Mucosa of rectum (tissue), 2 donors: ENCODE results near the gene OPRL1.
"Not testable (repeated sequence)": the region's sequence is repeated elsewhere in the genome, so short reads cannot be mapped to it uniquely, and the experiment has no call there.

Source experiments
- H3K27ac ChIP-seq, 2 donors: one replicate each; pipeline ENCODE4 v1.7.0; 2013; ENCODE audit warnings: inconsistent platforms in 2 of 2, low read depth in 2 of 2, low read length in 2 of 2
- H3K27me3 ChIP-seq, 2 donors: one replicate each; pipeline ENCODE4 v1.7.0; 2013; ENCODE audit warnings: low read length in 2 of 2; ENCODE audit not compliant: control insufficient read depth in 2 of 2, insufficient read depth in 2 of 2
- H3K36me3 ChIP-seq, 2 donors: one replicate each; pipeline ENCODE4 v1.7.0; 2013; ENCODE audit warnings: low read length in 2 of 2; ENCODE audit not compliant: control insufficient read depth in 2 of 2, insufficient read depth in 2 of 2
- H3K4me1 ChIP-seq, 2 donors: one replicate each; pipeline ENCODE4 v1.7.0; 2013; ENCODE audit warnings: low read length in 2 of 2, mild to moderate bottlenecking in 1 of 2; ENCODE audit not compliant: control insufficient read depth in 2 of 2, insufficient read depth in 2 of 2
- H3K4me3 ChIP-seq, 2 donors: one replicate each; pipeline ENCODE4 v1.7.0; 2013; ENCODE audit warnings: low read length in 2 of 2
- H3K9ac ChIP-seq, 2 donors: one replicate each; pipeline ENCODE4 v1.7.0; 2013; ENCODE audit warnings: low read length in 2 of 2, low read depth in 1 of 2, mild to moderate bottlenecking in 1 of 2
- H3K9me3 ChIP-seq, 2 donors: one replicate each; pipeline ENCODE4 v1.7.0; 2013; ENCODE audit warnings: low read length in 2 of 2; ENCODE audit not compliant: control insufficient read depth in 2 of 2
- donor health status: healthy.
- donor health status: Normal muscosa, but diverticular disease.

Gene OPRL1

DNA sequence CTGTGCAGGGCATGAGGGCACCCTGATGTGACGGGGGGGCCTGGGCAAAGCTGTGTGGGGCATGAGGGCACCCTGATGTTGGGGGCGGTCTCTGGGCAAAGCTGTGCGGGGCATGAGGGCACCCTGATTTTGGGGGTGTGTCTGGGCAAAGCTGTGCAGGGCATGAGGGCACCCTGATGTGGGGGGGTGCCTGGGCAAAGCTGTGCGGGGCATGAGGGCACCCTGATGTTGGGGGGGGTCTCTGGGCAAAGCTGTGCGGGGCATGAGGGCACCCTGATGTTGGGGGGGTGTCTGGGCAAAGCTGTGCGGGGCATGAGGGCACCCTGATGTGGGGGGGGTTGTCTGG lies 37.5 kb downstream of the OPRL1 start:
- H3K27ac ChIP-seq, H3K9ac ChIP-seq, H3K4me1 ChIP-seq, H3K36me3 ChIP-seq, H3K4me3 ChIP-seq, H3K9me3 ChIP-seq: not testable (repeated sequence)
- peaks cover 2 to 10% of the 10 kb centered on the region in 2 donors for H3K27me3 ChIP-seq

- H3K9me3 ChIP-seq: no peaks in the 10 kb centered on the region
- H3K27ac ChIP-seq: no peak overlapping the region
- H3K36me3 ChIP-seq: no peaks in the 10 kb centered on the region
- H3K27me3 ChIP-seq: peaks cover 2 to 10% of the 10 kb centered on the region in 2 donors
- no peak overlapping the region for H3K9ac ChIP-seq
- H3K4me1 ChIP-seq: peaks cover 0 to 2% of the 10 kb centered on the region in 2 donors
- H3K4me3 ChIP-seq: no peak overlapping the region
Observed at GRCh38 chr20:64119301-64119680, 39.4 kb downstream of the OPRL1 start.

DNA sequence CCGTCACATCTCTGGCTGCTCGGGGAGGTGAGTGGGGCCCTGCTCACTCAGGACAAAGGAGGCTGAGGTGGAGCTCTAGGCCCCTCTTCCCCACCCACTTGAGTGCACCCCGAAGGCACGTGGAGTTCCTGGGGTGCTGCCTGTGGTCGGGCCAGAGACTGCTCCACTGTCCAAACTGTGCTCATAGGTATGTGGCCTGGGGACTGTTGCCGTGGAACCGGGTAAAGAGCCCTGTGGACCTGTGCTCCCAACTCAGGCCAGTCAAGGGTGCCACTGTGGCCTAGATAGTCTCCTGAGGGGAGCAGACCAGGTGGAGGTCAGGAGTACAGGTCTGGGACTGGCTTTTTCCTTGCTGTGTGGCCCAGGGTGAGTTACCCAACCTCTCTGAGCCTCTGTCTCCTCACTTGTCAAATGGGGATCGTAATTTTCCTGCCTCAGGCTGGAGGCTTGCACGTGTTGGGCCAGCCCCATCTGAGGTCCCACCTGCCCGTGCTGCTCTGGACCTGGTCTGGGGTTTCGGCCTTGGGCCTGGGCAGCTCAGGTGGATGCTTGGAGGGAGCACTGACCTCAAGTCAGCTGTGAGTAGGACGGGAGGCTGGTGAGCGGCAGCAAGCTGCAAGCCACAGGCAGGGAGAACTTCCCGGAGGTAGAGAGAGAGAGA lies 39.9 kb downstream of the OPRL1 start:
- H3K9ac ChIP-seq: no peak overlapping the region
- no peaks in the 10 kb centered on the region for H3K36me3 ChIP-seq
- peaks cover 2 to 10% of the 10 kb centered on the region in 2 donors for H3K27me3 ChIP-seq
- H3K27ac ChIP-seq: no peak overlapping the region
- H3K9me3 ChIP-seq: no peaks in the 10 kb centered on the region
- peaks cover 0 to 2% of the 10 kb centered on the region in 2 donors for H3K4me1 ChIP-seq
- no peak overlapping the region for H3K4me3 ChIP-seq

- Histone ChIP-seq H3K27me3 (peaks cover 2 to 10% of the 10 kb centered on the region in 2 donors), H3K4me1 (peaks cover 0 to 2% of the 10 kb centered on the region in 2 donors), H3K27ac (no peak overlapping the region), H3K9me3 (no peaks in the 10 kb centered on the region), H3K4me3 (no peak overlapping the region), H3K9ac (no peak overlapping the region), H3K36me3 (no peaks in the 10 kb centered on the region)
Observed at GRCh38 chr20:64121586-64121985, 41.7 kb downstream of the OPRL1 start.

DNA sequence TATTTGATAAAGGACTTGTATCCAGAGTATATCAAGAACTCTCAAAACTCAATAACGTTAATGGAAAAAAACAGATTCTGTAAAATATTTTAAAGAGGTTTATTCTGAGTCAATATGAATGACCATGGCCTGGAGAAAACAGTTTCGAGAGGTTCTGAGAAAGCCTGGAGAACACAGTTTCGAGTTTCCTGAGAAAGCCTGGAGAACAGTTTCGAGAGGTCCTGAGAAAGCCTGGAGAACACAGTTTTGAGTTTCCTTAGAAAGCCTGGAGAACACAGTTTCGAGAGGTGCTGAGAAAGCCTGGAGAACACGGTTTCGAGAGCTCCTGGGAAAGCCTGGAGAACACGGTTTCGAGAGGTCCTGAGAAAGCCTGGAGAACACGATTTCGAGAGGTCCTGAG lies 43.0 kb downstream of the OPRL1 start:
- H3K4me3 ChIP-seq, H3K4me1 ChIP-seq: not testable (repeated sequence)

DNA sequence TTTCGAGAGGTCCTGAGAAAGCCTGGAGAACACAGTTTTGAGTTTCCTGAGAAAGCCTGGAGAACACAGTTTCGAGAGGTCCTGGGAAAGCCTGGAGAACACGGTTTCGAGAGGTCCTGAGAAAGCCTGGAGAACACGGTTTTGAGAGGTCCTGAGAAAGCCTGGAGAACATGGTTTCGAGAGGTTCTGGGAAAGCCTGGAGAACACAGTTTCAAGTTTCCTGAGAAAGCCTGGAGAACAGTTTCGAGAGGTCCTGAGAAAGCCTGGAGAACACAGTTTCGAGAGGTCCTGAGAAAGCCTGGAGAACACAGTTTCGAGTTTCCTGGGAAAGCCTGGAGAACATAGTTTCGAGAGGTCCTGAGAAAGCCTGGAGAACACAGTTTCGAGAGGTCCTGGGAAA lies 43.6 kb downstream of the OPRL1 start:
- not testable (repeated sequence) for H3K27ac ChIP-seq, H3K4me3 ChIP-seq, H3K9ac ChIP-seq, H3K9me3 ChIP-seq, H3K4me1 ChIP-seq, H3K36me3 ChIP-seq
- H3K27me3 ChIP-seq: peaks cover 2 to 10% of the 10 kb centered on the region in 2 donors

More for the DNA sequence above, 43.0 kb downstream of the OPRL1 start:
- H3K27me3 ChIP-seq: peaks cover 2 to 10% of the 10 kb centered on the region in 2 donors
- not testable (repeated sequence) for H3K27ac ChIP-seq, H3K9me3 ChIP-seq, H3K9ac ChIP-seq, H3K36me3 ChIP-seq

DNA sequence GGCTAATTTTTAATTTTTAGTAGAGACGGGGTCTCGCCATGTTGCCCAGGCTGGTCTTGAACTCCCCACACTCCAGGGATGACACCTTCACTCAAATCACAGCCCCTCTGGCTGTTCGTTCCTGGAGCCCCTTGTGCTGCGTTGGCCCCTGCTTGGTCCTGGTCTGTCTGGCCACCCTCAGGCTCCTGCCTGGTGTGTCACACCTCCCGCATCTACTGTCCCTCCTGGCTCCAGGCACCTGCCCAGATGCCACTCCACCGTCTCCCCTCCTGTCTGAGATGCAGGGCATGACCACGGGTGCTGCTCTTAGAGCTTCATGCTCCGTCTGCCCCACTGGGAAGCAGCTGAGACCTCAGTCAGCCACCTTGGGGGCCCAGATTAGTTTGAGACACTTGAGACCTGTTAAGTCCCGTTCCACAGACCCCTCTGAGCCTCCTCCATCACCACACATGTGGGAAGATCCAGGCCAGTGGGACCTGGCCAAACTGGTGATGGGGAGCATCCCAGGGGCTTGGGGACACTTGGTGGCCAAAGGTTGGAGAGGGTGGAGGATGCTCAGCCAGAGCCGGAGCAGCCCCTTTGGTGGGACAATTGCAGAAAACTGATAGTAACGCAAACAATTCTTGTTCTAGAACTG lies 49.4 kb downstream of the OPRL1 start:
- no peaks in the 10 kb centered on the region for H3K4me1 ChIP-seq
- no peaks in the 10 kb centered on the region for H3K36me3 ChIP-seq
- no peaks in the 10 kb centered on the region for H3K9me3 ChIP-seq
- H3K27ac ChIP-seq: no peak overlapping the region
- no peaks in the 10 kb centered on the region for H3K27me3 ChIP-seq
- H3K9ac ChIP-seq: no peak overlapping the region
- no peak overlapping the region for H3K4me3 ChIP-seq

- no peaks in the 10 kb centered on the region for H3K36me3 ChIP-seq
- H3K9ac ChIP-seq: no peak overlapping the region
- H3K4me1 ChIP-seq: no peaks in the 10 kb centered on the region
- no peak overlapping the region for H3K4me3 ChIP-seq
- H3K27me3 ChIP-seq: no peaks in the 10 kb centered on the region
- H3K9me3 ChIP-seq: no peaks in the 10 kb centered on the region
- no peak overlapping the region for H3K27ac ChIP-seq
Observed at GRCh38 chr20:64130271-64130670, 50.4 kb downstream of the OPRL1 start.

GRCh38 chr20:64130876-64131275 lies 51.0 kb downstream of the OPRL1 start:
- no peaks in the 10 kb centered on the region for H3K4me1 ChIP-seq
- H3K36me3 ChIP-seq: no peaks in the 10 kb centered on the region
- H3K9me3 ChIP-seq: no peaks in the 10 kb centered on the region
- no peak overlapping the region for H3K4me3 ChIP-seq
- H3K27ac ChIP-seq: no peak overlapping the region
- no peaks in the 10 kb centered on the region for H3K27me3 ChIP-seq
- H3K9ac ChIP-seq: no peak overlapping the region

DNA sequence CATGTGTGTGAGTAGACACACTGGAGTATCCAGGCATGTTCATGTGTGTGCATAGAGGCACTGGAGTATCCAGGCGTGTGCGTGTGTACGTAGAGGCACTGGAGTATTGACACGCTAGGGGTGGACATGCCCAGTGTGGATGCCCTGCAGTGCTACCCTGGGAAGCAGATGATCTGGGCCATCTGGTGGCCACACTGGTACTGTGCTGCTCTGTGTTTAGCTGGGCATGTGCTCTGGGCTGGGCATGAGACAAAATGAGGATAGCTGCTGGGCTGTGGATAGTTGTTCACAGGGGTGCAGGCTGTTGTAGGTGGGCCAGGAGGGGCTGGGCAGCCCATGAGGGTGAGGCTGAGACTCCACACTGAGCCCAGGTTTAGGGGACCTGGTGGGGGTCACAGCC lies 51.5 kb downstream of the OPRL1 start:
- H3K9ac ChIP-seq: no peak overlapping the region
- no peaks in the 10 kb centered on the region for H3K27me3 ChIP-seq
- H3K9me3 ChIP-seq: no peaks in the 10 kb centered on the region
- H3K4me3 ChIP-seq: no peak overlapping the region
- H3K27ac ChIP-seq: no peak overlapping the region
- H3K4me1 ChIP-seq: no peaks in the 10 kb centered on the region
- no peaks in the 10 kb centered on the region for H3K36me3 ChIP-seq
